H1 (cell line): Measurements from ENCODE around the gene SLC26A8.

ENCODE experiments used
- NANOG ChIP-seq: IDR thresholded peaks from 2 replicates; pipeline ENCODE4 v1.6.1; 2011; ENCODE audit warnings: low read length, low read depth, mild to moderate bottlenecking, inconsistent platforms; ENCODE audit not compliant: insufficient read depth, poor library complexity, severe bottlenecking
- RFX5 ChIP-seq: IDR thresholded peaks from 2 replicates; pipeline ENCODE4 v1.6.1; 2011; ENCODE audit warnings: low read depth, low read length, improper control_type of control experiment, borderline replicate concordance

DNA sequence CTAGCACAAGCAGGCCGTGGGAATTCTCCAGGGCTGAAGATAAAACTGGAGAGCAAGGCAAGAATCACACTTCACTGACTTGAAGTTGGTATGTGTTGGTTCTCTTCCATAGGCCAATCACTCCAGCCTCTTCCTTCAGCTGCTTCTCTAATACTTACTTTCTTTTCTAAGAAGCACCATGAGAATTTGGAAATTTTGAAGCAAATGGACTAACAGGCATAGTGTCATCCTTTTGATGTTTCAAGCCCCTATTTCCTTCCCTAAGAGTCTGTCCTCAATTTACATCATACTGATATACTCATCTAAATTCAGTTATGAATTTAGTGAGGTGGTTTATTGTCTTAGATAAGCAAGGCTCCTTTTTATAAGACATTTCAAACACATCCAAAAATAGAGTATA is 24.0 kb downstream of the SLC26A8 start:
- TF ChIP-seq NANOG (no peak), RFX5 (no peak)
